HG03159 (cell line): Measurements from ENCODE around the gene ULBP1.
"Not testable (repeated sequence)": the region's sequence is repeated elsewhere in the genome, so short reads cannot be mapped to it uniquely, and the experiment has no call there.

Source experiments
- ATAC-seq: cut with Tn5 transposase; IDR thresholded peaks from one replicate; pipeline ENCODE4 v1.9.1; 2021; ENCODE audit warnings: mild to moderate bottlenecking, moderate library complexity; ENCODE audit not compliant: unreplicated experiment

ULBP1 gene

GRCh38 chr6:150003599-150003998 is 39.9 kb downstream of the ULBP1 start:
- not testable (repeated sequence) for ATAC-seq

GRCh38 chr6:150004101-150004782 is 40.5 kb downstream of the ULBP1 start:
- peak; percentile 28 for ATAC-seq

GRCh38 chr6:150004783-150005717 is 41.3 kb downstream of the ULBP1 start:
- peak; percentile 59 for ATAC-seq

GRCh38 chr6:150005761-150006651 is 42.3 kb downstream of the ULBP1 start:
- no peak for ATAC-seq

GRCh38 chr6:150006961-150007464 is 43.3 kb downstream of the ULBP1 start:
- ATAC-seq: no peak

GRCh38 chr6:150008588-150008987 is 44.8 kb downstream of the ULBP1 start:
- no peak for ATAC-seq

- not testable (repeated sequence) for ATAC-seq
These were observed 49.4 kb downstream of the ULBP1 start for GRCh38 chr6:150012846-150013784.

- ATAC-seq: not testable (repeated sequence)
These were observed 50.3 kb downstream of the ULBP1 start for GRCh38 chr6:150013785-150014622.

GRCh38 chr6:150014623-150015280 is 51.0 kb downstream of the ULBP1 start:
- ATAC-seq: not testable (repeated sequence)

GRCh38 chr6:150015281-150016001 is 51.7 kb downstream of the ULBP1 start:
- ATAC-seq: not testable (repeated sequence)

GRCh38 chr6:150016324-150017185 is 52.8 kb downstream of the ULBP1 start:
- ATAC-seq: peak; percentile 68

GRCh38 chr6:150017186-150017521 is 53.4 kb downstream of the ULBP1 start:
- ATAC-seq: not testable (repeated sequence)

GRCh38 chr6:150018846-150019580 is 55.3 kb downstream of the ULBP1 start:
- no peak for ATAC-seq

- ATAC-seq: not testable (repeated sequence)
These were observed 58.1 kb downstream of the ULBP1 start for GRCh38 chr6:150021870-150022269.
